ENCODE measurements around the gene NFIX.

GRCh38 chr19:13050274-13050673 lies 55.0 kb downstream of the NFIX start:
- TF ChIP-seq EP300 (IDR thresholded peaks at IDR 0.05) (no peak), POLR2A (IDR thresholded peaks at IDR 0.05; ENCODE audit: low read depth) (no peak)
- TF ChIP-seq, protein P1, sequence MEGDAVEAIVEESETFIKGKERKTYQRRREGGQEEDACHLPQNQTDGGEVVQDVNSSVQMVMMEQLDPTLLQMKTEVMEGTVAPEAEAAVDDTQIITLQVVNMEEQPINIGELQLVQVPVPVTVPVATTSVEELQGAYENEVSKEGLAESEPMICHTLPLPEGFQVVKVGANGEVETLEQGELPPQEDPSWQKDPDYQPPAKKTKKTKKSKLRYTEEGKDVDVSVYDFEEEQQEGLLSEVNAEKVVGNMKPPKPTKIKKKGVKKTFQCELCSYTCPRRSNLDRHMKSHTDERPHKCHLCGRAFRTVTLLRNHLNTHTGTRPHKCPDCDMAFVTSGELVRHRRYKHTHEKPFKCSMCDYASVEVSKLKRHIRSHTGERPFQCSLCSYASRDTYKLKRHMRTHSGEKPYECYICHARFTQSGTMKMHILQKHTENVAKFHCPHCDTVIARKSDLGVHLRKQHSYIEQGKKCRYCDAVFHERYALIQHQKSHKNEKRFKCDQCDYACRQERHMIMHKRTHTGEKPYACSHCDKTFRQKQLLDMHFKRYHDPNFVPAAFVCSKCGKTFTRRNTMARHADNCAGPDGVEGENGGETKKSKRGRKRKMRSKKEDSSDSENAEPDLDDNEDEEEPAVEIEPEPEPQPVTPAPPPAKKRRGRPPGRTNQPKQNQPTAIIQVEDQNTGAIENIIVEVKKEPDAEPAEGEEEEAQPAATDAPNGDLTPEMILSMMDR (IDR thresholded peaks at IDR 0.05) = no peak
